Left ventricle myocardium inferior (tissue), 1 donor: ENCODE measurements around the gene DCAF6. TPM values are rescaled to one million over a fixed set of nuclear protein-coding genes. Genes with fewer than 3 reads are reported as not detected.

Experiments
- DNase-seq: peaks from one replicate; pipeline ENCODE4 v3.0.0-alpha.2; 2020
- H3K27ac ChIP-seq: fragments of 200-600 bp; replicated peaks from 2 replicates; pipeline ENCODE4 v1.8.0; 2021
- H3K27me3 ChIP-seq: fragments of 200-600 bp; 2 replicates; pipeline ENCODE4 v1.8.0; 2021; ENCODE audit warnings: low read depth
- H3K36me3 ChIP-seq: fragments of 200-600 bp; 2 replicates; pipeline ENCODE4 v1.8.0; 2021
- H3K4me1 ChIP-seq: fragments of 200-600 bp; 2 replicates; pipeline ENCODE4 v1.8.0; 2021
- H3K4me3 ChIP-seq: fragments of 200-600 bp; 2 replicates; pipeline ENCODE4 v1.8.0; 2021; ENCODE audit warnings: mild to moderate bottlenecking, moderate library complexity
- H3K9me3 ChIP-seq: fragments of 200-600 bp; replicated peaks from 2 replicates; pipeline ENCODE4 v1.8.0; 2021
- intact Hi-C: fragments of 100-400 bp; cut with micrococcal nuclease; formaldehyde crosslinking; loops from one replicate; pipeline ENCODE4 v1.11.0; 2022
- total RNA-seq: library from RNA; stranded (reverse); fragmentation: NEBNext Ultra II Directional; extraction: Animal tissue kit (Norgen Biotek cat#: 25700); gene quantifications from one replicate; pipeline ENCODE4 v1.2.1, GENCODE V29; 2021
- TF ChIP-seq, protein P1 (sequence below): fragments of 200-600 bp; IDR thresholded peaks from 2 replicates; pipeline ENCODE4 v1.8.0; 2021; ENCODE audit warnings: antibody characterized with exemption, mild to moderate bottlenecking, borderline replicate concordance
- donor health status: DM: no; HTN: yes; CAD: no; lungs with severe emphysema.

Gene DCAF6
- total RNA-seq, 1 donor from 2014 or later, result 196 TPM

DNA sequence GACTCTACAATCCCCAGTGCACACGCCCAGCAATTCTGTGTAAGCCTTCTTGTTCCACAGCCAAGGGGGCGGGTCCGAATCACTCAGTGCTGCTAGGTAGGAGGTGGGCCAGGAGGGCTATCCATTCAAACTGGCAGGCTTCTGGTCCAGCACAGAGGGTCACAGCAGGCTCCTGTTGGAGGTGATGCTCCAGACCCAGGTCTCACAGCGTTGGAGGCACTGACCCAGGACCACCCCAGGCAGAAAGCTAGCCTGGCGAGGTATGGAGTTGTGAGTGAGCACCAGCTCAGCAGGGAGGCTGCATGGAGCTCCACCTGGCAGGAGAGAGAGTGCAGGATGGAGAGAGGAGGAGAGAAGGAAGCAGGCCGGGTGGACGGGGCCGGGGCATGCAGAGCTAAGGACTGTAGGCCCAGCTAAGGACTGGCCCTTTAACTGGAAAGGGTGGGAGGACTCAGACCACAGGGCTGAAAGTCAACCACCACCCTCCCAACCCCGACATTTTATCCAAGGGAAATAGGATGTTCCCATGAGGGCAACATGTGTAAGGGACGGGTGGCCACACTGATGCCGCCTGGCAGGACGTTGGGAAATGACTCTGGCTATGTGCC lies 161.5 kb downstream of the DCAF6 start:
- Histone ChIP-seq H3K27ac (no peak overlapping the region), H3K27me3 (no peaks in the 10 kb centered on the region), H3K9me3 (no peaks in the 10 kb centered on the region), H3K36me3 (peaks cover 4% of the 10 kb centered on the region), H3K4me3 (no peak overlapping the region), H3K4me1 (no peaks in the 10 kb centered on the region)
- intact Hi-C loops, result no loop called here
- TF ChIP-seq, protein P1, sequence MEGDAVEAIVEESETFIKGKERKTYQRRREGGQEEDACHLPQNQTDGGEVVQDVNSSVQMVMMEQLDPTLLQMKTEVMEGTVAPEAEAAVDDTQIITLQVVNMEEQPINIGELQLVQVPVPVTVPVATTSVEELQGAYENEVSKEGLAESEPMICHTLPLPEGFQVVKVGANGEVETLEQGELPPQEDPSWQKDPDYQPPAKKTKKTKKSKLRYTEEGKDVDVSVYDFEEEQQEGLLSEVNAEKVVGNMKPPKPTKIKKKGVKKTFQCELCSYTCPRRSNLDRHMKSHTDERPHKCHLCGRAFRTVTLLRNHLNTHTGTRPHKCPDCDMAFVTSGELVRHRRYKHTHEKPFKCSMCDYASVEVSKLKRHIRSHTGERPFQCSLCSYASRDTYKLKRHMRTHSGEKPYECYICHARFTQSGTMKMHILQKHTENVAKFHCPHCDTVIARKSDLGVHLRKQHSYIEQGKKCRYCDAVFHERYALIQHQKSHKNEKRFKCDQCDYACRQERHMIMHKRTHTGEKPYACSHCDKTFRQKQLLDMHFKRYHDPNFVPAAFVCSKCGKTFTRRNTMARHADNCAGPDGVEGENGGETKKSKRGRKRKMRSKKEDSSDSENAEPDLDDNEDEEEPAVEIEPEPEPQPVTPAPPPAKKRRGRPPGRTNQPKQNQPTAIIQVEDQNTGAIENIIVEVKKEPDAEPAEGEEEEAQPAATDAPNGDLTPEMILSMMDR, result no peak
- DNase-seq, result no peak

DNA sequence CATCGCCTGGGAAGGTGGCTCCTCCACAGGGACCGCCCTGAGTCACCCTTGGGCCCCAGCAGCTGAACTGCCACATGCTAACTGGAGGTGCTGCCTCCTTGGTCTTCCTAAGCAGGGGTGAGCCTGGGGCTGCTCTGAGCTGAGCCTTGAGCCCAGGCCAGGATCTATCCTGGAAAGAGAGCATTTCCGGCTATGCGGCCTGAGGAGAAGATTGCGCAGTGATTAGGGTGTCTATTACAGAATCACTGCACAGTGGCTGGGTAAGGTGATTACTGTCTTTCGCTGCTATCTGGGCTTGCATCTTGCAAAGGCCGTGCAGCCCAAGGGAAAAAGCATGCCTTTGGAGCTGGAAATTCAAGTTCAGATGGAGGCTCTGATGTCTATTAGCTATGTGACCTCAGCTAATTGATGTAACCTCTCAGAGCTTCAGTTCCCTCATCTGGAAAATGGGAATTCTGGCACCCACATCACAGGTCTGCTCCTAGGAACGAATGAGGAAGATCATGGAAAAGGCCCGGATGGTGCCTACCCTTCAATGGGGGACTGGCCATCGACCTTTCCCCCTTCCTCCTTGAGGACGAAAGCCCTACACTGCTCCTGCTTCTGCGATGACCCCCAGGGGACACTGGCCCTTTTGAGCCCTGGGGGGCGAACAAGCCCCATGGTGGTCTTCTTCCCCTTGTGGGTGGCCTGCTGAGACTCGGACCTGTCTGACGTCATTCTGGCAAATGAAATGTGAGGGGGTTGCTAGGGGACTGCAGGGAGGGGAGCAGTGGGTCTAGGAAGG lies 162.2 kb downstream of the DCAF6 start:
- intact Hi-C loops, result no loop called here
- Histone ChIP-seq H3K36me3 (peaks cover 8% of the 10 kb centered on the region), H3K4me3 (no peak overlapping the region), H3K9me3 (no peaks in the 10 kb centered on the region), H3K27me3 (no peaks in the 10 kb centered on the region), H3K4me1 (no peaks in the 10 kb centered on the region), H3K27ac (no peak overlapping the region)
- DNase-seq, result no peak
- TF ChIP-seq, protein P1, result no peak

DNA sequence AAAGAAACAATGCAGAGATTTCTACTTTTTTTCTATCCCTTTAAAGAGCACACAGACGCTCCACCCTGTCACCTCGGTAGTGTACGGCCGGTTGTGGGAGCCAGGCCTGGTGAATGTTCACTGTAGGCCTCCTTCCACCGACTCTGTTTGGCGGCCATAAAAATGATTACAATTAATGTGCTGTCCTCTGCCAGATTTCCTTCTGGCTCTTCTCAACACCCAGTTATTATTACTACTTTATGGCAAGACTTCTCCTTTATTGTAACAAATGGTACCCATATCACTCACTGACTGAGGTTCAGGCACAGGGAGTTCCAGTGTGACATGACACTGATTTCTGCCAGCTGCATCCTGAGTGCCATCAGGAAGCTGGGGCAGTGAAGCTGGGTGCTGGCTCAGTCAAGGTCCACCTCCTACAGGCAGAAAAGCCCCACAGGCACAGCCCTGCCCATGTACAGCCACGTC lies 162.9 kb downstream of the DCAF6 start:
- Histone ChIP-seq H3K9me3 (no peaks in the 10 kb centered on the region), H3K27ac (no peak overlapping the region), H3K4me1 (no peaks in the 10 kb centered on the region), H3K27me3 (no peaks in the 10 kb centered on the region), H3K36me3 (peaks cover 15% of the 10 kb centered on the region), H3K4me3 (no peak overlapping the region)
- TF ChIP-seq, protein P1, result no peak
- DNase-seq, result no peak
- intact Hi-C loops, result no loop called here

DNA sequence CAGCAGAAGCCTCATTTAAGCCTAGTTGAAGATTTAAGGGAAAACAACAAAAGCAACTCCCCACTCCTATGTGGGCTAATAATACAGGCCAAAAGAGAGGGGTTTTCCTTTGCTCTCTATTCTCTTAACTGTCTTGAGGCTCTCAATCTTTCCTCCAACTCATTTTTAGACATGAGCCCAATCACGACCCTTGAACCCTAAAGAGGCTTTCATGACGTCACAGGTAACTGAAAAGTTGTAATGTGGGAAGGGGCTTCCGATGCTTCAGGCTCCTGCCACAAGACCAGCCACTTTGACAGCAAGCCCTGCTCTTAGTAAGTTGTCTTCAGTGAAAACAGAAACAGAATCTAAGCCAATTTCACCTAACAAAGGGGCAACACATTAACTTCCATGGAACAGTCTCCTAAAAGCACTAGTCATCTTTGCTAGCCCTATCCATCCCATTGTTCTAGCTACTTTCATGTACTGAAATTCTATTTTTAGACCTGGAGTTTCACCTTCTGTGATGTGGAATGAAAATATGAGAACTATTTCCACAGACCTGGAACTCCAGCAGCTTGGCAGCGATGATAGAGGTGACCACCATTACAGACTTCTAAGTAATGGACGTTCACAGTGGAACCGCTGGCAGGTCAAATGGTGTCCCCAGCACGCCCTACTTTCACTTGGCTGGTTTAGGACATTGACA lies 164.0 kb downstream of the DCAF6 start:
- Histone ChIP-seq H3K27ac (no peak overlapping the region), H3K4me1 (no peaks in the 10 kb centered on the region), H3K9me3 (no peaks in the 10 kb centered on the region), H3K27me3 (no peaks in the 10 kb centered on the region), H3K4me3 (no peak overlapping the region), H3K36me3 (peaks cover 17% of the 10 kb centered on the region)
- no peak for DNase-seq
- TF ChIP-seq, protein P1, result no peak
- intact Hi-C loops, result no loop called here

DNA sequence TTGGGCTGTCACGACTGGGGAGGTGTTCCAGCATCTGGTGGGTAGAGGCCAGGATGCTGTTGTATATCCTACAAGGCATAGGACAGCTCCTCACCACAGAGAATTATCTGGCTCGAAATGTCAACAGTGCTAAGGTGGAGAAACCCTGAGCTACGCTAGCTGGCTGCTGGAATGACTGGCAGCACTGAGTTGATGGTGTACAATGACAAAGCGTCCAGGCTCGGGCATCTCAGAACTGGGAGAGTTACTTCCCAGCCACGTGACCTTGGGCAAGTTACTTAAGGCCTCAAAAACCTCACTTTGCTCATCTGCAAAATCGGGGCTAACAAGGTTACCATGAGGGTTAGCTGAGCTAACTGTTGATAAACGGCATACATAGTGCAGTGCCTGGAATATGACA lies 164.9 kb downstream of the DCAF6 start:
- Histone ChIP-seq H3K27me3 (no peaks in the 10 kb centered on the region), H3K36me3 (peaks cover 17% of the 10 kb centered on the region), H3K9me3 (no peaks in the 10 kb centered on the region), H3K4me1 (no peaks in the 10 kb centered on the region), H3K27ac (no peak overlapping the region), H3K4me3 (no peak overlapping the region)
- intact Hi-C loops, result no loop called here
- no peak for DNase-seq
- TF ChIP-seq, protein P1, result no peak
